Hepatocyte (in vitro differentiated cells): Measurements from ENCODE around the gene FRZB. TPM values are rescaled to one million over a fixed set of nuclear protein-coding genes. Genes with fewer than 3 reads are reported as not detected.

Experiments
- DNase-seq: peaks from one replicate; pipeline ENCODE4 v3.0.0-alpha.2; 2016; ENCODE audit warnings: low spot score
- H2AFZ ChIP-seq: fragments of 200-600 bp; sonication (generic); 2 replicates; pipeline ENCODE4 v1.6.0; 2016; ENCODE audit warnings: antibody characterized with exemption, mild to moderate bottlenecking
- H3K27ac ChIP-seq: fragments of 200-600 bp; sonication (generic); 2 replicates; pipeline ENCODE4 v1.5.1; 2016; ENCODE audit warnings: mild to moderate bottlenecking
- H3K27me3 ChIP-seq: fragments of 200-600 bp; sonication (generic); 2 replicates; pipeline ENCODE4 v1.6.1; 2016
- H3K36me3 ChIP-seq: fragments of 200-600 bp; sonication (generic); replicated peaks from 2 replicates; pipeline ENCODE4 v1.5.1; 2016; ENCODE audit warnings: low read depth; ENCODE audit not compliant: insufficient read depth
- H3K4me1 ChIP-seq: fragments of 200-600 bp; sonication (generic); 2 replicates; pipeline ENCODE4 v1.5.1; 2016; ENCODE audit warnings: mild to moderate bottlenecking, moderate library complexity; ENCODE audit not compliant: insufficient read depth
- H3K4me2 ChIP-seq: fragments of 200-600 bp; sonication (generic); 2 replicates; pipeline ENCODE4 v1.6.0; 2016
- H3K4me3 ChIP-seq: fragments of 200-600 bp; sonication (generic); 2 replicates; pipeline ENCODE4 v1.5.1; 2016; ENCODE audit warnings: mild to moderate bottlenecking
- H3K79me2 ChIP-seq: fragments of 200-600 bp; sonication (generic); 2 replicates; pipeline ENCODE4 v1.6.0; 2017; ENCODE audit warnings: mild to moderate bottlenecking
- H3K9me2 ChIP-seq: fragments of 200-600 bp; sonication (generic); replicated peaks from 2 replicates; pipeline ENCODE4 v1.6.0; 2017; ENCODE audit warnings: mild to moderate bottlenecking; ENCODE audit not compliant: insufficient read depth
- H3K9me3 ChIP-seq: fragments of 200-600 bp; sonication (generic); 2 replicates; pipeline ENCODE4 v1.5.1; 2016; ENCODE audit warnings: low read depth, mild to moderate bottlenecking
- H4K20me1 ChIP-seq: fragments of 200-600 bp; sonication (generic); 2 replicates; pipeline ENCODE4 v1.6.0; 2016; ENCODE audit warnings: mild to moderate bottlenecking; ENCODE audit not compliant: insufficient read depth, poor library complexity, severe bottlenecking
- EZH2 ChIP-seq: fragments of 200-600 bp; sonication (generic); IDR thresholded peaks from 2 replicates; pipeline ENCODE4 v1.6.1; 2016; ENCODE audit warnings: antibody characterized with exemption, mild to moderate bottlenecking, borderline replicate concordance
- EZH2phosphoT487 ChIP-seq: fragments of 200-600 bp; sonication (generic); IDR thresholded peaks from one replicate; pipeline ENCODE4 v1.6.1; 2018; ENCODE audit warnings: antibody characterized with exemption, mild to moderate bottlenecking, low read depth, moderate library complexity; ENCODE audit not compliant: unreplicated experiment, severe bottlenecking
- WGBS: methylation state at CpG from one replicate; pipeline ENCODE4 v1.1.6; 2016; ENCODE audit warnings: low lambda C conversion rate; ENCODE audit errors: missing lambda C conversion rate; 5-methylcytosine and 5-hydroxymethylcytosine counted together
- polyA plus RNA-seq: library from polyadenylated mRNA; unstranded; fragments of >200 nt; fragmentation: Nextera tagmentation; extraction: Ambion mirVana; gene quantifications from 2 replicates; pipeline ENCODE4 v1.2.1, GENCODE V29; 2016
- total RNA-seq: library from RNA; depleted of rRNA; stranded (reverse); fragments of >200 nt; gene quantifications from 2 replicates; pipeline ENCODE4 v1.2.3, GENCODE V29; 2014
- TF ChIP-seq, protein P1 (sequence below): fragments of 200-600 bp; sonication (generic); IDR thresholded peaks from 2 replicates; pipeline ENCODE4 v1.5.1; 2016; ENCODE audit warnings: antibody characterized with exemption, mild to moderate bottlenecking; ENCODE audit not compliant: poor library complexity

FRZB gene
- total and polyA plus RNA-seq, 2 experiments from 2014 or later, result 118 to 375 TPM

DNA sequence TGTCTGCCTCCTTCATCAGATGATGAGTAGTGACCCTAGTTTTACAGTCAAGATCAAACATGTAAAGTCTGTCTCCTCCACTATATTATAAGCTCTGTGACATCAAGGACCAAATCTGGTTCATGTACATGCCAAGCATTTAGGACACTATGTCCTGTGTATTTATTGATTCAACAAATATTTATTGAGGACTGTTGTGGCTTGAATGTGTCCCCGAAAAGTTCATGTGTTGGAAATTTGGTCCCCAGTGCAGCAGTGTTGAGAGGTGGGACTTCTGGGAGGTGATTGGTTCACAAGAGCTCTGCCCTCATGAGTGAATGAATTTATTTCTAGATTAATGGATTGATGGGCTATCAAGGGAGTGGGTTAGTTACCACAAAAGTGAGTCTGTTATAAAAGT lies 46.6 kb upstream of the FRZB start:
- Histone ChIP-seq H3K27me3 (no peaks in the 10 kb centered on the region), H3K4me1 (no peaks in the 10 kb centered on the region), H3K79me2 (no peaks in the 10 kb centered on the region), H3K9me3 (no peaks in the 10 kb centered on the region), H3K36me3 (no peaks in the 10 kb centered on the region), H3K9me2 (no peaks in the 10 kb centered on the region), H3K4me2 (no peak overlapping the region), H4K20me1 (no peaks in the 10 kb centered on the region), H3K4me3 (no peak overlapping the region), H2AFZ (no peak overlapping the region), H3K27ac (no peak overlapping the region)
- no peak for TF ChIP-seq EZH2
- TF ChIP-seq, protein P1, sequence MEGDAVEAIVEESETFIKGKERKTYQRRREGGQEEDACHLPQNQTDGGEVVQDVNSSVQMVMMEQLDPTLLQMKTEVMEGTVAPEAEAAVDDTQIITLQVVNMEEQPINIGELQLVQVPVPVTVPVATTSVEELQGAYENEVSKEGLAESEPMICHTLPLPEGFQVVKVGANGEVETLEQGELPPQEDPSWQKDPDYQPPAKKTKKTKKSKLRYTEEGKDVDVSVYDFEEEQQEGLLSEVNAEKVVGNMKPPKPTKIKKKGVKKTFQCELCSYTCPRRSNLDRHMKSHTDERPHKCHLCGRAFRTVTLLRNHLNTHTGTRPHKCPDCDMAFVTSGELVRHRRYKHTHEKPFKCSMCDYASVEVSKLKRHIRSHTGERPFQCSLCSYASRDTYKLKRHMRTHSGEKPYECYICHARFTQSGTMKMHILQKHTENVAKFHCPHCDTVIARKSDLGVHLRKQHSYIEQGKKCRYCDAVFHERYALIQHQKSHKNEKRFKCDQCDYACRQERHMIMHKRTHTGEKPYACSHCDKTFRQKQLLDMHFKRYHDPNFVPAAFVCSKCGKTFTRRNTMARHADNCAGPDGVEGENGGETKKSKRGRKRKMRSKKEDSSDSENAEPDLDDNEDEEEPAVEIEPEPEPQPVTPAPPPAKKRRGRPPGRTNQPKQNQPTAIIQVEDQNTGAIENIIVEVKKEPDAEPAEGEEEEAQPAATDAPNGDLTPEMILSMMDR, result no peak
- TF ChIP-seq EZH2phosphoT487, result no peak
- 100% methylated on average over 1 of the region's 1 CpG for WGBS
- DNase-seq, result no peak

DNA sequence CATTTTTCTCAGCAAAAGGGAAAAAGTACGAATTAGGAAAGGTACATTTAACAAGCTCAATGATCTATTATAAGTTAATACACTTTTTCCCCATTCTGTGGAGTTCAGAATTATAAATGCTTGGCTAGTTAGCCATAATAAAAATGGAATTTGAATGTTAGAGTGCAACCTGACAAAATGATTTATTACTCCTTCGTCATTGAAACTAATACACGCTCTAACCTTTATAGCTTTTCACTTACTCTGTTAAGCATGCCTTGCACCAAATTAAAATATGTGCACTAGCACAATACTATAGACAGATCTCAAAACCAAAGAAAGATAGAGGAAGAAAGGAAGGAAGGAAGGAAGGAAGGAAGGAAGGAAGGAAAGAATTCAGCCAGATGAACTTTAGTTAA lies 46.1 kb upstream of the FRZB start:
- Histone ChIP-seq H3K4me2 (no peak overlapping the region), H3K79me2 (no peaks in the 10 kb centered on the region), H3K36me3 (no peaks in the 10 kb centered on the region), H3K4me1 (no peaks in the 10 kb centered on the region), H3K4me3 (no peak overlapping the region), H3K27ac (no peak overlapping the region), H3K27me3 (no peaks in the 10 kb centered on the region), H4K20me1 (no peaks in the 10 kb centered on the region), H3K9me2 (no peaks in the 10 kb centered on the region), H2AFZ (no peak overlapping the region), H3K9me3 (no peaks in the 10 kb centered on the region)
- DNase-seq, result no peak
- TF ChIP-seq EZH2 (no peak), EZH2phosphoT487 (no peak)
- TF ChIP-seq, protein P1, result no peak
- 80% methylated on average over 3 of the region's 3 CpGs for WGBS

- TF ChIP-seq EZH2, result no peak
- TF ChIP-seq, protein P1, result no peak
- no peak for TF ChIP-seq EZH2phosphoT487
- no peak overlapping the region for H2AFZ ChIP-seq
- no peaks in the 10 kb centered on the region for H3K27me3 ChIP-seq
- no peaks in the 10 kb centered on the region for H3K79me2 ChIP-seq
- H3K9me2 ChIP-seq, result no peaks in the 10 kb centered on the region
- no peak for DNase-seq
- H3K4me3 ChIP-seq, result no peak overlapping the region
- no peak overlapping the region for H3K27ac ChIP-seq
- H3K4me2 ChIP-seq, result no peak overlapping the region
- no peaks in the 10 kb centered on the region for H4K20me1 ChIP-seq
- H3K9me3 ChIP-seq, result no peaks in the 10 kb centered on the region
- 87% methylated on average over 2 of the region's 2 CpGs for WGBS
- no peaks in the 10 kb centered on the region for H3K36me3 ChIP-seq
- no peaks in the 10 kb centered on the region for H3K4me1 ChIP-seq
These were observed 45.5 kb upstream of the FRZB start for GRCh38 chr2:182911813-182912517.
